Pons (tissue), 1 donor: ENCODE data around the gene DYRK1B.
"Not testable (repeated sequence)": the region's sequence is repeated elsewhere in the genome, so short reads cannot be mapped to it uniquely, and the experiment has no call there.

Experiments used
- DNase-seq: peaks from one replicate; pipeline ENCODE4 v3.0.0-alpha.2; 2016; ENCODE audit warnings: low spot score

DYRK1B gene

DNA sequence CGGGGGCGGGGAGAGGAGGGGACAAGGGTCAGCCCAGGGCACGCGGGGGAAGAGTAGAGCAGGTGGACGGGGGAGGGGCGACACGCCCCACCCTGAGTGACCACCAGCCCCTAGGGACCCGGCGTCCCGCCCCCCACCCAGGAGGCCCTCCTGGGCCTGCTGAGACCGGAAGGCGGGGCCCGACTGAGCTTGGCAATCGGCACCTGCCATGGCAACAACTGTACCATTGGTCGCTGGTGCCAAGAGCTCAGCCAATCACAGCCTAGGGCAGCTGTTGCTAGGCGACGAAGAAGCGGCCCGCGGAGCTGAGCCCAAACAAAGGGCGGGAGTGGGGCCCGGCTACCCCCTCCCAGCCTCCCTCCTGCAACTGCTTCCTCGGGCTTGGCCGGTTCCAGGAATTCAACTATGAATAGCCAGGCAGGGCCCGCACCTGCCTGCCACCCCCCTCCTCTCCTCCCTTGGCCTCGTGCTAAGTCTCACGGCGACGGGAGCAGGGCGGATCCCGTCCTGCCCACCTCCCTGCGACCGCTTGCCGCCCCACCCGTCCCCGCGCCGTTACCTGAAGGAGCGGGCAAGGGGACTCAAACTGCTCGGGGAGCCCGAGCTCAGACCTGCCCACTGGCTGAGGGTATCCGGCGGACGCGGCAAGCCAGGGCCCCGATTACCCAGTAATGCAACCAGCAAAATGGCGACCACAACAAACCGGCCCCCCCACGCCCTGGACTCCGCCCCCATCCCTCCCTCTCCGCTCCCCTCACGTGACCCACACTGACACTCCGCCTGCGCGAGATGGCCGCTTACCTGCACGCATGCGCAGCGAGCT lies at the start of gene DYRK1B:
DYRK1B (minus strand) TSS at position 699 of the 823 bp plus-strand sequence. CDS start 2,295 bp downstream, outside the sequence.
- DNase-seq: peak; percentile 98

DNA sequence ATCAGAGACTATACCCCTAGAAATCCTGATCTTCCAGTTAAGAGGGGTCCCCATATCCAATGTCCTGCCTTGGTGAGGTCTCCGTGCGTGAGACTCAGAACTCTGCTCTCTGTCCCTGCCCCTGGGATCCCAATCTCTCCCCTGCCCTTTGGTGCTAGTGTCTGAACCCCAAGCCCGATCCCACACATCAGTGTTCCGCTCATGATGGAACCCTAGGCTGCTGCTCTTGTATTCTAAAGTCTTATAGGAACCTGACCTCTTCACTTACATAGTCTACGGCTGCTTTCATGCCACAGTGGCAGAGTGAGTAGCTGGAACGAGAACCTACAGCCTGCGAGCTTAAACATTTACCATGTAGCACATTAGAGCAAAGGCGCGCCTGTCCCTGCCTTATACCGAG lies 48.7 kb upstream of the DYRK1B start:
- DNase-seq: not testable (repeated sequence)

DNA sequence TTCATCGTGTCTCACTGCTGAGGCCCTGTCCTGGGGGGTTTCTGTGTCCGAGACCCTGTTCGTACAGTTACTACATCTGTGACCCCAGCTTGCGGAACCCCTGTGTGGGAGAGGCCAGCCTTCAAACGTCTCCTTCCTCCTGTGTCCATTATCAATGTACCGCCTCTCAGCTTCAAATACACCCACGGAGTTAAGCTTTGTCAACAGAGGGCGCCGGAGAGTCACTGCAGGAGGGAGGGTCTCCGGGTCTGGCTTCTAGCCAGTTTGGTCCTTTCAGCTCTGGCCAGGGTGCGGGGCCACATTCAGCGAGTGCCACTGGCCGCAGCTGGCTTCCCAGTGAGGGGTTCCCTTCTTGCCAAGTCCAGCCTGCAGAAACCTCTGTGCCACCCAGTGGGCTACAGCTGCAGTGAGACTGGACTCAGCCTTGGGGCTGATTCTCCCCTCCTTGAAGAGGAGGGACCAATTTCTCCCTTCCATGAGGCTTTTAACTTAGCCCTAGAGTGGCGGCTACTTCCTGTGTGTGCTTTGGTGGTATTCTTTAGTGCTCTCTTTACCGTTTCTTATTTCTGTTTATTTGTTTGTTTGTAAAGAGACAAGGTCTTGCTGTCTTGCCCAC lies 47.6 kb upstream of the DYRK1B start:
- DNase-seq: peak; percentile 24

DNA sequence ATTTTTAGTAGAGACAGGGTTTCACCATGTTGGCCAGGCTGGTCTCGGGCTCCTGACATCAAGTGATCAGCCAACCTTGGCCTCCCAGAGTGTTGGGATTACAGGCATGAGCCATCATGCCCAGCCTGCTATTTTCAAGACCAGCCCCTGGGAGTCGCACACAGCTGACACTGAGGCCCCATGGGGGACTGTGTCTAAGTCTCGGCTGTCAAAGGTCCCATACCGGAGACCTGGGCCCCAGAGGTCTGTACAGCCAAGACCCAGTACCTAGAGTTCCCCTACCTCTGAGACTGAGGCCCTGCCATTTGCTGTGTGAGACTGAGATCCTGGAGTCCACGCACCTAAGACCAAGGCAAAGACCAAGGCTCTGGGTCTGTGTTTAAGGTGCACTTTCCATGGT lies 46.3 kb upstream of the DYRK1B start:
- DNase-seq: not testable (repeated sequence)

DNA sequence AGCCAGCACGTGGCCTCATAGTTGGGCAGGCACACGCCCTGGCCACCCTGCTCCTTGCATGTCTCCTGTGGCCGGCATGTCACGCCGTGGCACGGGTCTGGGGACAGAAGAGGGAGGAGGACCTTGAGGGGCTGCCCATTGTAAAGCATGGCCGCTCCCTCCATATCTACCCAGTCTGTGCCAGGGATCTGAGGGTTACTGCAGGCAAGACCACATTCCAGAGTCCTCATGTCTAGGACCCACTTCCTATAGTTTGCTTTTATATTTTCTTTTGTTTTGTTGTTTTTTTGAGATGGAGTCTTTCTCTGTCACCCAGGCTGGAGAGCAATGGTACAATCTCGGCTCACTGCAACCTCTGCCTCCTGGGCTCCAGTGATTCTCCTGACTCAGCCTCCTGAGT lies 45.8 kb upstream of the DYRK1B start:
- not testable (repeated sequence) for DNase-seq

DNA sequence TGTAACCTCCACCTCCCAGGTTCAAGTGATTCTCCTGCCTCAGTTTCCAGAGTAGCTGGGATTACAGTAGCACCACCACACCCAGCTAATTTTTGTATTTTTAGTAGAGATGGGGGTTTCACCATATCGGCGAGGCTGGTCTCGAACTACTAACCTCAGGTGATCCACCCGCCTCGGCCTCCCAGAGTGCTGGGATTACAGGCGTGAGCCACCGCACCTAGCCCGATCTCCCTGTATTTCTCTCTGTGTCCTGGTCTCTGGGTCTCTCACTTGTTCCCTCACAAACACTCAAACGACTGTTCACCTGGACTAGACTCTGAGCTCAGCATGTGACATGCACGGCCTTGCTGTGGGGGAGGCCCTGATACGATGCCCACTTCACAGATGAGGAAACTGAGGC lies 44.9 kb upstream of the DYRK1B start:
- DNase-seq: not testable (repeated sequence)

DNA sequence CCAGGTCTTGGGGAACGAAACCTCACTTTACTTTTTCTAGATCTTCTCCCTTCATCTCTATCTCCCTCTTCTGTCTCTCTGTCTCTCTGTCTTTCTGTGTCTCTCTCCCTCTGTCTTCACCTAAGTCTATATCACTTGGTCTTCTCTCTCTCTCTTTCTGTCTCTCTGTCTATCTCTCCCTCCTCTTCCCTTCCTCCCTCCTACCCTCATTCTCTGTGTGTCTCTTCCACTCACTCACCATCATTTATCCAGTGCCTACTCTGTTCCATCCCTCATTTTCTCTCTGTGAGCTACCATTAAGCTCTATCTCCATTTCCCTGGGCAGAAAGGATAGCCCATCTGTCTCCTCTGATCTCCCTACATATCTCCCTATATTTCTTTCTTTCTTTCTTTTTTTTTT lies 44.4 kb upstream of the DYRK1B start:
- DNase-seq: no peak

DNA sequence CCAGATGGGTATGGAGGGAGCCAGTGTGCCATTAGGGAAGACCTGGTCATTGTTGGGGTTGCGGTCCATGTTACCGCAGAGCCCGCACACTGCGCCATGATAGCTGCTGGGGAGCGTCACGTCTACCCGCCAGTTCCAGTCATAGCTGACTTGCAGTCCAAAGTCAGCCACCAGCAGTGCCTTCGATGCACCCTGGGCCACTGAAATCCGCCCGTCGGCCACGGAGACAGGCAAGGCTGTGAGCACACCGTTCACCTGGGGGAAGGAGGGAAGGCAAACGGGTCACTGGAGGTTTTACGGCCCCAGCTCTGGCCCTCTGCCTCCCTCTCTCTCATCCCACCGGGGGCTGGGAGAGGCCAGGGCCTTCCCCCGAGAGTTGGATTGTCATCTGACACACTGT lies 44.0 kb upstream of the DYRK1B start:
- DNase-seq: not testable (repeated sequence)

DNA sequence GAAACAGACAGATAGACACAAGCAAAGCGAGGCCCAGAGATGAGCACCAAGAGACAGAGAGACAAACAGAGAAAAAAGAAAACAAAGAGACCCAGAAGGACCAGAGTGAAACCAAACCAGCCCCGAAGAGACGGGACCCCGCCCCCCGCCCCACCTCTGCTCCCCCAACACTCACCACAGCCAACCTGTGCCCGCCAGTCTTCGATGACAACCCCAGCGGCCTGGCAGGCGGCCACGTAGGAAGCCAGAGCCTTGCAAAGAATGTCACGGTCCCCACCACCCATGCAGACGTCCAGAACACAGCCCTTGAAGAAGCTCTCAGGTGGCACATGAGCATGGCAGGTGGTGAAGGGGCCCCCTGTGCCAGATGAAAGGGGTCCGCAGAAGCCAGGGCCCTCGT lies 43.5 kb upstream of the DYRK1B start:
- DNase-seq: not testable (repeated sequence)

DNA sequence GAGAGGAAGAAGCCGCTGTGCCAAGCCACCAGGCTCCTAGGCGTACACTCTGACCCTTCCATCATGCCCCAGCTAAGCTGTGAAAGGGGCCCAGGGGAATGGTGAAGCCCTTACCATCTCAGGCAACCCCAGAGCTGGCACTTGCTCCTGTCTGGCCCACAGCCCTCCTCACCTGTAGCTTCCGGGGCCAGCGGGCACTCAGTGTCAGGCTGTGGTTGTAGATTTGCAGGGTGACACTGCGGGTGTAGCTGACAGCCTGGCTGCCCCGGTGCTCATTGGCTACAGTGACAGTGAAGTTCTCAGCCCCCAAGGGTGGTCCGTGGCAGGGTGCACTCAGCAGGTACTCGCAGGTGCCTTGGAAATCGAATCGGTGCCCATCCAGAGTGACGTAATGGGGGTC lies 42.5 kb upstream of the DYRK1B start:
- not testable (repeated sequence) for DNase-seq

DNA sequence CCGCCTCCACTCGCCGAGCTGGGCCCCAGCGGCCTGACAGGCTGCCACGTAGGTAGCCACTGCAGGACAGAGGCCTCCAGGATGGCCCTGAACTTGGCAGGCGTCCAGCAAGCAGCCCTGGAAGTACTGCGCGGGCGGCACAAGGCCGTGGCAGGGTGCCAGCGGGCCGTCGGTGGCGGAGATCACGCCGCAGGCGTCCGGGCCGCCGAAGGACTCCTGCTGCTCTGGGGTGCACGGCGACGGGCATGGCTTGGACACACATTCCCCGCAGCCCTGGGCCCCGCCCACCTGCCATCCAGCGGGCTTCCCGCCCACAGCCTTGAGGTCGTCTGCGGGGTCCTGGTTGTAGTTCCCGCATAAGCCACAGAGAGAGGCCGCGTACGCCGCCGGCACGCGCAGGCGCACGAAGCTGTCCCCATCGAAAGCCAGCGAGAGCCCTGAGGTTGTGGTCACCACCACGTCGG lies 41.5 kb upstream of the DYRK1B start:
- not testable (repeated sequence) for DNase-seq

DNA sequence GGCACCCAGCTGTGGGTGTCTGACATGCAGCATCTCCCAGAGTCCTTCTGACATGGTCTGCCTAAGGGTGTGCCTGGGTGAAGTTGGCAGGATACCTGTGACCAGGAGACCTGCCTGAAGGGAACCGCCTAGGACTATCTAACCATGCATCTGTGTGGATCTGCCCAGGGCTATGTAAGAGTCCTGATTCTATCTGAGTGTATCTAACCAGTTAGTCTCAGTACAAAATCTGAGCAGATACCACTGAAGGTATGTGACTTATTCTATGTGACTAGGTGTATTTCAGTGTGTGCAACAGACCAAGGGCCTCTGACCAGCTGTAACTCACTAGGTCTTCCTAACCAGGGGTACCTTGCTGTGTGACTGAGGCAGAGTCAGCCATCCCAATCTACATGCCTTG lies 40.4 kb upstream of the DYRK1B start:
- no peak for DNase-seq

DNA sequence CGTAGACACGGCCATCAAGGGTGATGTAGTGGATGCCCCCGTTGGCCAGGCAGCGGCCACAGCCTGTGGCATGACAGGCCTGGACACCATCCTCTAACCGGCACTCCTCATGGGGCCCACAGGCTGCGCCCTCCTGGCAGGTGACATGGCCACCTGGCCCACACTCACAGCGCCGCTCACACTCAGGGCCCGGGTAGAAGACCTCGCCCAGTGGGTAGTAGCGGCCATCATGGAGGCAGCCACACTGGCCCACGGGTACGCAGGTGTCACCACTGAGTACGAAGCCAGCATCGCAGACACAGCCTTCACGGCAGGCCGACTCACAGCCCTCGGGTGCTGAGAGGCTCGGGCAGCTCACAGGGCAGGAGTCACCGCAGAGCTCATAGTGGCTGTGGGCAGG lies 39.4 kb upstream of the DYRK1B start:
- DNase-seq: no peak

DNA sequence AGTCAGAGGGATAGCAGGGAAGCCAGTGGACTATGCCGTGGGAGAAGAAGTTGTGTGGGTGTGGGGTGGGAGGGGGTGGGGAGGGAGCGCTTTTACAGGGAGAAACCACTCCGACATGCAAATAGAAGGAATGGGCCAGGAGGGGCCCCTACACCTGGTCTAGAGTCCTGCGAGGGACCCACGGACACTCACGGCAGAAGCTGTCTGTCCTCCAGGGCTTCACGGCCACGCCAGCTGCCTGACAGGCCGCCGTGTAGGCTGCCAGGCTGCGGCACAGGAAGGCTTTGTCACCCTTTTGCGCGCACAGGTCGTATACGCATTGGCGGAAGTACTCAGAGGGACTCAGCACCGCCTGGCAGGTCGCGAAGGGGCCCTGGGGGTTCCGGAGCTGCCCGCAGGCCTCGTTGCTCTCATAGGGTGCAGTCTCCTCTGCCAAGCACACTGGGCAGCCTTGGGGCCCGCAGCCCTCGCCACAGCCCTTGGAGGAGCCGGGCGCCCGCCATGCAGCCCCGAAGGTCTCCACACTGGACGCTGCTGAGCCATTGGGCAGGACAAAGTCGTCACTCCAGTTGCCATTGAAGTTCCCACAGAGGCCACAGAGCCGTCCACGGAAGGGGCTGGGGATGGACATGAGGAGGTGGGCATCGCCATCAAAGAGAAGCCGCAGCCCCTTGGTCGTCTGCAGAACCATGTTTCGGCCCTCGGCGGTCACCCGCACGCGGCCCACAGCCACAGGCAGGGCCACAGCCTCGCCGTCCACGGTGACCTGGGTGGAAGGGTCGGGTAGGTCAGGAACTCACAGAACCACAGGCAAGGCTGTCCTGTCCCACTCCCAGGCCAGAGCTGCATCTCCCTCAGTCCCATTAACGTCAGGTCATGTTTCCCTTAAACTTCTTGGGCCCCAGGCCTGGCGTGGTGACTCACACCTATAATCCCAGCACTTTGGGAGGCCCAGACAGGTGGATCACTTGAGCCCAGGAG lies 38.2 kb upstream of the DYRK1B start:
- no peak for DNase-seq

DNA sequence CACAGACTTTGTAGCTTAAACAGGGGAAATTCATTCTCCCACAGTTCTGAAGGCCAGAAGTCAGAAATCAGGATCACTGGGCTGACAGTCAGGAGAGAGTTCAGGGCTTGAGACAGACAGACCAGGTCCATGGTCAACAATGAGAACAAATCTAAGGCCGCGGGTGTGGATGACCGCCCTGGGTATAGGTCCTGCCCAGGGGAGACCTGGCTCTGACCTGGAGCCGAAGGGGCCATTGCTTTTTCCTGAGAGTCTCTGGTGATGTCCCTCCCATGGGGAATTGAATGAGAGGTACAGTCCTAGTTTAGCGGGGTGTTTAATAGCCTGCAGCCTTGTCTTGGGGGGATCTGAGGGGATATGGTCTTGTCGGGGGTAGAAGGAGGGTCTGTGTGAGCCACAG lies 37.4 kb upstream of the DYRK1B start:
- no peak for DNase-seq

DNA sequence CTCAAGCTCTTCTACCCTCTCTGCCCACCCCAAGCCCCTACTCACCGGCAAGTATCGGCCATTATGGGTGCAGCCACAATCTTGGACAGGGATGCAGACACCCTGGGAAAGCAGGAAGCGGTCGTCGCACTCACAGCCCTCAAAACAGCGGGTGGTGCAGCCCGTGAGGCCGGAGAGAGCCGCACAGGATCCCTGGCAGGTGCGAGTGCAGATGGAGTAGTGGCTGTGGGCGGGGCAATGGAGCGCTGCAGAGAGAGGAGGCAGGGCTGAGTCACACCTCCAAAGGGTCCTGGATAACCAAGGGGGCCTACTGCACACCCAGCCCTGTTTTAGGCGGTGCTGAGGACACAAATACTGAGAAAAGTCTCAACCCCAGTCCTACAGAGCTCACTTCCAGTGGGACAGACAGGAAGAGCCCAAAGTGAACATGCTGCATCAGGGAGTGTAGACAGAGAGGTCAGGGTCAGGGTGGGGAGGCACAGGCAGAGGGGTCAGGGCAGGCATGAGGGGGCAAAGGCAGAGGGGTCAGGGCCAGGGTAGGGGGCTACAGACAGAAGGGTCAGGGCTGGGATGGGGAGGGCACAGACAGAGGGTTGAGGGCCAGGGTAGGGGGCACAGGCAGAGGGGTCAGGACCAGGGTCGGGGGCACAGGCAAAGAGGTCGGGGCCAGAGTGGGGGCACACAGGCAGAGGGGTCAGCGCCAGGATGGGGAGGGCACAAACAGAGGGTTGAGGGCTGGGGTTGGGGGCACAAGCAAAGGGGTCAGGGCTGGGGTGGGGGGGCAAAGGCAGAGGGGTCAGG lies 36.4 kb upstream of the DYRK1B start:
- DNase-seq: no peak

DNA sequence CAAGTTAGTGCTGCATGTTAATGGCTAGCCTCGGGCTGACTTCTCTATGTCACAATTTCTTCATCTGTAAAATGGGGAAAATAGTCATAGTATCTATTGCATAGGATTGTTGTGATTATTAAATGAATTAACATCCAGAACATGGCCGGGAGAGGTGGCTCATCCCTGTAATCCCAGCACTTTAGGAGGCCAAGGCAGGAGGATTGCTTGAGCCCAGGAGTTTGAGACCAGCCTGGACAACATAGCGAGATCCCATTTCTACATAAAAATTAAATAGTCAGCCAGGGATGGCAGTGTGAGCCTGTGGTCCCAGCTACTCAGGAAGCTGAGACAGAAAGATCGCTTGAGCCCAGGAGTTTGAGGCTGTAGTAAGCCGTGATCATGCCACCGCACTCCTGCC lies 34.0 kb upstream of the DYRK1B start:
- no peak for DNase-seq

DNA sequence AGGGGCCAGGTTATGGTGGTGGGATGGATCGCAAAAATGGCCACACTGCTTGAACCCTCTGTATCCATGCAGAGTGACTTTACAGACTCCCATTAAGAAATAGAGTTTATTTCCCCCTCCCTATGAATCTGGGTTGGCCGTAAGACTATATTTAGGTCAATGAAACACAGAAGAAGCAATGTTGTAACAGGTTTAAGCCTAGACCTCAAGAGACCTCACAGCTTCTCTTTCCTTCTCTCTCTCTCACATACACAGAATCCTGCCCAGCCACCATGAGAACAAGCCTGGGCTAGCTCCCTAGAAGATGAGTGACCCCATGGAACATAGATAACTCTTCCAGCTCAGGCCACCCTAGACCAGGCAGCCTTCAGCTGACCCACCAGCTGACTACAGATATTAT lies 33.2 kb upstream of the DYRK1B start:
- DNase-seq: no peak

DNA sequence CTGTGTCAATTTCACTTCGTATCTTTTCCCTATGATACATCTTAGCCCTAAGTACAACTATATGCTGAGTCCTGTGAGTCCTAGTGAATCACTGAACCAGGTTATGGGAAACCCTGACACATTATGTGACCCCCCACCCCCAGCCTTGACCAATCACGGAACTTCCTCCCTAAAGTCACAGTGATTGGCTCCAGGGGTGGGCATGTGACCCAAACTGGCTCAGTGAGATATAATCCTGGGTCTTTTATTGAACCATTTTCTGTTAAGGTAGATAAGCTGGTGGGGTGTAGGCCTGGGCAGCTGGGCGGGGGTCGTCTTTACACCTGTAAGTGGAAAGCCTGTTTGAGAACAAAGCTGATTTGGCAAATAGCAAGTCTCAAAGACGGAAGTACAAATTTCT lies 32.0 kb upstream of the DYRK1B start:
- DNase-seq: no peak

DNA sequence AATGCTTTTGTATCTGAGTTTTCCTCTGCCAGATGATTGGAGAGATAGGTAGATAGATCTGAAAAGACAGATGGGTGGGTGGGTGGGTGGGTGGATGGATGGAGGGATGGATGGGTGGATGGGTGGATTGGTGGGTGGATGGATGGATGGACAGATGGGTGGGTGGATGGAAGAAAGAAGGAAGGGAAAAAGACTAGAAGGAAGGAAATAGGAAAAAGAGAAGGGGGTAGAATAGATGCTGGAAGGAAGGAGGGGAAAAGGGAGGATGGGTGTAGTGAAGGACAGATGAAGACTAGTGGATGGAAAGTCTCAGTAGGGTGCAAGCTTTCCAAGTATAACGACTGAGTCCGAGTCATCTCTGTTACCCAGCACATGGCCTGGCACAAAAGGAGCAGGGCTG lies 31.2 kb upstream of the DYRK1B start:
- no peak for DNase-seq

DNA sequence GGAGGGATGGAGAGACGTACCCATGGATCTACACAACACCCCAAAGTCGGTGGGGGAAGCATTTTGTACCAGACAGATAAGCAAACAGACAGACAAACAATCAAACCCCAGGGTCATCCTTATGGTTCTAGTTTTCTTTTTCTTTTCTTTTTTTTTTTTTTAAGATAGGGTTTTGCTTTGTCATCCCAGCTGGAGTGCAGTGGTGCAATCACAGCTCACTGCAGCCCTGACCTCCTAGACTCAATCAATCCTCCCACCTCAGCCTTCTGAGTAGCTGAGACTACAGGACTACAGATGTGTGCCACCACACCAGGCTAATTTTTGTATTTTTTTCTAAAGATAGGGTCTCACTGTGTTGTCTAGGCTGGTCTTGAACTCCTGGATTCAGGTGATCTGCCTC lies 30.2 kb upstream of the DYRK1B start:
- no peak for DNase-seq
